SK-N-DZ (cell line): ENCODE data around the gene ABCC2.
"Not testable (repeated sequence)": the region's sequence is repeated elsewhere in the genome, so short reads cannot be mapped to it uniquely, and the experiment has no call there.

ENCODE experiments used
- DNase-seq: peaks from one replicate; pipeline ENCODE4 v3.0.0-alpha.2; 2015; ENCODE audit warnings: low spot score

The ABCC2 gene

GRCh38 chr10:99852481-99853213 lies 70.2 kb downstream of the ABCC2 start:
- DNase-seq: no peak

DNA sequence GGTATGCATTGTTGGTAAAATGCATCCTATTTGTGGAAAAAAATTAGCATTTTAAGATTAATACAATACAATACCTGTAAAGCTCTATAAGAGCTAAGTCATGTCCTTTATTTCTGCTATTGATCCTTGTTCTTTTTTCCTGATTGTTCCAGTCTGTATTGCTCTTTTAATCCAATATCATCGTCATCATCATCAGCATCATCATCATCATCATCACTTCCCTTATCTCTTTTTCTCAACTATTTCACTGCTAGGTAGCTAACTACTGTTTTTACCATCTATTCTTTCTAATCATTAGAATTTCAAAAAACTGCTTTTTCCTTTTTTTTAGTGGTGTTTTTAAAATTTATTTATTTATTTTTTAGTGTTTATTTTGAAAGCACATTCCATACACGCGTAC lies 71.2 kb downstream of the ABCC2 start:
- no peak for DNase-seq

- peak; percentile 63 for DNase-seq
Measured at GRCh38 chr10:99854860-99855259, 72.4 kb downstream of the ABCC2 start.

DNA sequence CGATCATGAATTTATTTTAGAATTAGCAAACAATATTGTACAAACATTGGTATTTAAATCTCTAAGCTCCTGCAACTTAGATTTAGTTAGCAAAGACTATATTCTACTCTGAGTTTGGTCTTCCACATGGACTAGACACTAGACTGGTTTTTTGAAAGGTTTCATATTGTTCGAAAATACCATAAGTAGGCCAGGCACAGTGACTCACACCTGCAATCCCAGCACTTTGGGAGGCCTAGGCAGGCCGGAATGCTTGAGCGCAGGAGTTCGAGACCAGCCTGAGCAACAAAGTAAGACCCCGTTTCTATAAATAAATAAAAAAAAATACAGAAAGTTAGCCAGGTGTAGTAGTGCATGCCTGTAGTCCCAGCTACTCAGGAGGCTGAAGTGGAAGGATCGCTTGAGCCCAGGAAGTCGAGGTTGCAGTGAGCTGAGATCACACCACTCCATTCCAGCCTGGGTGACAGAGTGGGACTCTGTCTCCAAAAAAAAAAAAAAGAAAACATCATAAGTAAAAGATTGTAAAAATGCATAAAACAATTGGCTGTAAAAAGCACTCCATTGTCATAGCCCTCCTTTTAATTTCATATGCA lies 73.1 kb downstream of the ABCC2 start:
- DNase-seq: no peak

- no peak for DNase-seq
Measured at GRCh38 chr10:99858849-99859248, 76.4 kb downstream of the ABCC2 start.

DNA sequence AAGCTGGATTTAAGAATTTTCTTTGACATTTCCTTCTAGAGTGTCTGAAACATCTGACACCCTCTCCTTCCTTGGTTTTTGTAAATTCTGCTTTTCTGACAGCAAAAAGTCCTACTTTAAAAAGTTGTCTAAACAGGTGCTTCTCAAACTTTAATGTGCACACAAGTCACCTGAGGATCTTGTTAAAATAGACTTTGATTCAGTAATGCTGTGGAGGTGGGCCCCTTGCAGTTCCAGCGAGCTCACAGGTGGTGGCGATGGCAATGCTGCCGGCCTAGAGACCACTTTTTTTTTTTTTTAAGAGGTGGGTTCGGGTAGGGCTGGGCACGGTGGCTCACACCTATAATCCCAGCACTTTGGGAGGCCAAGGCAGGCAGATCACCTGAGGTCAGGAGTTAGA lies 77.1 kb downstream of the ABCC2 start:
- DNase-seq: peak; percentile 20

DNA sequence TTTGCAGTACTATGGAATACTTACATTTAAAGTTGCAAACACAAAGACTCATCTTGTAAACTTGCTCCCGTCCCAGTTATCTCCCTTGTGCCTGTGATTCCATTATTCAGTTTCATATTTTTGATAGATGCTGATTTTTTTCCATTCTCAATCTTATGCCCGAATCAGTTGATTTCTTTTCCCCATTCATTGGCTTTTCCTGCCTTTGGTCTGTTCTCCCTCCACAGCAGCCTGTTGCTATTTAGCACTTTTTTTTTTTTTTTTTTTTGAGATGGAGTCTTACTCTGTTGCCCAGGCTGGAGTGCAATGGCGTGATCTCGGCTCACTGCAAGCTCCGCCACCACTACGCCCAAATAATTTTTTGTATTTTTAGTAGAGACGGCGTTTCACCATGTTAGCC lies 78.0 kb downstream of the ABCC2 start:
- no peak for DNase-seq

DNA sequence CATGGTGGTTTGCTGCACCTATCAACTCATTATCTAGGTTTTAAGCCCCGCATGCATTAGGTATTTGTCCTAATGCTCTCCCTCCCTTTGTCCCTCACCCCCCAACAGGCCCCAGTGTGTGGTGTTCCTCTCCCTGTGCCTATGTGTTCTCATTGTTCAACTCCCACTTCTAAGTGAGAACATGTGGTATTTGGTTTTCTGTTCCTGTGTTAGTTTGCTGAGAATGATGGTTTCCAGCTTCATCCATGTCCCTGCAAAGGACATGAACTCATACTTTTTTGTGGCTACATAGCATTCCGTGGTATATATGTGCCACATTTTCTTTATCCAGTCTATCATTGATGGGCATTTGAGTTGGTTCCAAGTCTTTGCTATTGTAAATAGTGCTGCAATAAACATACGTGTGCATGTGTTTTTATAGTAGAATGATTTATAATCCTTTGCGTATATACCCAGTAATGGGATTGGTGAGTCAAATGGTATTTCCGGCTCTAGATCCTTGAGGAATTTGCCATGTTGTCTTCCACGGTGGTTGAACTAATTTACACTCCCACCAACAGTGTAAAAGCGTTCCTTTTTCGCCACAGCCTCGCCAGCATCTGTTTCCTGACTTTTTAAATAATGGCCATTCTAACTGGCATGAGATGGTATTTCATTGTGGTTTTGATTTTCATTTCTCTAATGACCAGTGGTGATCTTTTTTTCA lies 81.2 kb downstream of the ABCC2 start:
- not testable (repeated sequence) for DNase-seq

- not testable (repeated sequence) for DNase-seq
Measured at GRCh38 chr10:99867250-99867649, 84.8 kb downstream of the ABCC2 start.

DNA sequence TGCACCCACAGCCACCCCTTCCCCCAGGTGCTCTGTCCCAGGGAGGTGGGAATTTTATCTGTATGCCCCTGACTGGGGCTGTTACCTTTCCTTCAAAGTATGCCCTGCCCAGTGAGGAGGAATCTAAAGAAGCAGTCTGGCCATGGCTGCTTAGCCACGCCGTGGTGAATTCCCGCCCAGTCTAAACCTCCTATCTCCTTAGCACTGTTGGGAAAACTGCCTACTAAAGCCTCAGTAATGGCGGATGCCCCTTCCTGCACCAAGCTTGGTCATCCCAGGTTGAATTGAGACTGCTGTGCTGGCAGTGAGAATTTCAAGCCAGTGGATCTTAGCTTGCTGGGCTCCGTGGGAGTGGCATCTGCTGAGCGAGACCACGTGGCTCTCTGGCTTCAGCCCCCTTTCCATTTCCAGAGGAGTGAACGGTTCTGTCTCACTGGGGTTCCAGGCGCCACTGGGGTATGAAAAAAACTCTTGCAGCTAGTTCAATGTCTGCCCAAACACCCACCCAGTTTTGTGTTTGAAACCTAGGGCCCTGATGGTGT lies 87.2 kb downstream of the ABCC2 start:
- DNase-seq: peak; percentile 48

- DNase-seq: no peak
Measured at GRCh38 chr10:99870123-99870730, 87.8 kb downstream of the ABCC2 start.

DNA sequence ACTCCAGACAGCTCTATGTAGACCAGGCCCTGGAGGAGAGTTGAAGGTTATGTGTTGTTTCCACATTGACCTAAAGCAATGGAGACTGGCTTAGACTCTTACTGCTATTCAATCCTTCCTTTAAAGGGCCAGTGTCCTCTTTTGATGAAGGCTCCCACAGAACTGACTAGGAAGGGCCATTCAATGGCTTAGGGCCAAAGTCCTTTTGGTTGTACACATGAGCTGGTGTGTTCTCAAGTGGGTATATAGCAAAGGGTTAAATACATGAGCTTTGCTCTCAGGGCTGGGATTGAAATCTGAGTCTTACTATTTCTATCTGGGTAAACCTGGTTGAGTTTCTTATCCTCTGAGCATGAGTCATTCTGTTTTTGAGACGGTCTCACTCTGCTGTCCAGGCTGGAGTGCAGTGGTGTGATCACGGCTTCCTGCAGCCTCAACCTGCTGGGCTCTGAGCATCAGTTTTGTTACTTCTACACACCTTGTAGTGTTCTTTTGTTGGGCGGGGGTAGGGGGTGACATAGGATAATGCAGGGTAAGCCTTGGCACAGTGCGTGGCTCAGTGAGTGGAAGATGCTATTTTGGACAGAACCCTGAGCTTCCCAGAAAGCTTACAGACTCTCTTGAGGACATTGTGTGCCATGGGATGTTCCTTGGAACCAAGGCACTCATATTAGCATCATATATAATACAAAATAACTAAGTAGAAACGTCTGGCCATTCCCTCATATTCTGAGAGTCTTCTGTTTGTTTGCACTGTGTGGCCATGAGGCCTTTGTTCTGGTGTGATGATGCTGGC lies 90.1 kb downstream of the ABCC2 start:
- DNase-seq: no peak

GRCh38 chr10:99873846-99874245 lies 91.4 kb downstream of the ABCC2 start:
- DNase-seq: no peak

DNA sequence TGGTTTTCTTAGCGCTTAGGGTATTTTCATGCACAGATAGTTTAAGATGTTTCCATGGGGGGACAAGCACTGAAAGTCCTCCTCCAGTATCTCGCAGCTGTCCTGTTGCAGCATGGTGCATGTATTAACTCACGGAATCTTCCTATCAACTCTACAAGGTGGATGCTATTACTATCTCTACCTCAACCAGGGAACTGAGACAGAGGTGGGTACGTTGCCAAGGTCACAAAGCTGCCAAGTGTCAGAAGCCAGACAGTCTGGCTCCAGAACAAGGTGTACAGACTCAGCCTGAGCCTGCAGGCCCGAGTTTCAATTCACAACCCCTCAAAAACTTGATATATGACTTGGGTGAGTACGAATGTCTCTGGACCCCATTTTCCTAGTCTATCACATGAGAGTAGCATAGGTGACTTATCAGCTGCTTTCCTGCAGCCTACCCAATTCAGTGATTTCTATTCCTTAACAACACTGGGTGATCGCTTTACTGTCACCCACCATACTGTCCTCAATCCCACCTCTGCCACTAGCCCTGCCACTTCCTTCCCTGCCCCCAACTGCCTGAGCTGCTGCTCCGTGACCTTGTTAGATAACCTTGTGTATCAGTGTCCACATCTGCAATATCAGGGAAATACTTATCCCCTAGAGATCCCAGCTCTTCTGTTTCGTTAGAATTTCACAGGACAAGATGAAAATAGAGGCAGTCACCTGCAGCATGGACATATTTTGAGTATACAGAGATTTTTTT lies 92.1 kb downstream of the ABCC2 start:
- DNase-seq: no peak

DNA sequence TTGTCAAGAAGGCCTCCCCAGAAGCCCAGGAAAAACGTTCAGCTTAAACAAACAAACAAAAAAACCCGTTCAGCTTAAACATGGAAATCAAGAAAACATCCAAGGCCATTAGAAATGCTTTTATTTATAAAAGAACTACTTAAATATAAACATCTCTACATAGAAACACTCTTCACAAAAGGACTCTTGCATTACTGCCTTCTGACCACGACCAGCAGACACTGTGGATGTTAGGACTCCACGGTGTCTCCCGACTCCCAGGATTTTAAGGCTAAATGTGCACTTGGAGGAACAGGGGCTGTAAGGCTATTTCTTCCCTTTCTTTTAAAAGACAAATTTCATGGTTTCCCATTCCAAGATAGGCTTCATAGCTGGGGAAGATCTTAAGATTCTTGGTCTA lies 93.0 kb downstream of the ABCC2 start:
- no peak for DNase-seq

- DNase-seq: no peak
Measured at GRCh38 chr10:99880080-99880835, 97.8 kb downstream of the ABCC2 start.

- DNase-seq: no peak
Measured at GRCh38 chr10:99881371-99881770, 98.9 kb downstream of the ABCC2 start.

GRCh38 chr10:99883523-99883922 lies 101.1 kb downstream of the ABCC2 start:
- DNase-seq: no peak

DNA sequence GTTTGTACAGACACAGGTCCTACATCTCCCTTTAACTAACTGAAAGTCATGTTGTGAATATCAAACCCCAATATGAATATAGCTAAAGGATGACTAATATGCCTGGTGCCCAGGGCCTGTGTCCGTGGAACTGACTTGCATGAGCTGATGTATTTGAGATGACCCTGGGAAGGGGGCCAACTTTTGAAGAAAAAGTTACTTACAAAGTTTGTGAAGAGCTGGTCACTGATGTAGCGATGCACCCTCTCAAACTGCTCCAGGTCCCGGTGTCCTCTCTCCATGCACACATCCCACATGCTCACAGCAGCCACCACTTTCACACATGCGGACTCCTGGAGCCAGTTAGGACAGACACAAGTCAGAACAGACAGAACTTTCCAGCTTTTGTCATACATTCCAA lies 106.2 kb downstream of the ABCC2 start:
- DNase-seq: no peak

- DNase-seq: no peak
Measured at GRCh38 chr10:99894613-99895012, 112.2 kb downstream of the ABCC2 start.
